ENCODE measurements around the gene SKP1.
"Not testable (repeated sequence)": the region's sequence is repeated elsewhere in the genome, so short reads cannot be mapped to it uniquely, and the experiment has no call there.

Gene SKP1

GRCh38 chr5:134176511-134177368 is at the start of gene SKP1:
TSS of gene SKP1 (minus strand) at chr5:134176950. CDS start at chr5:134174022, 2,928 bp downstream.
- peak; percentile 92 for DNase-seq (ENCODE audit: low spot score)

GRCh38 chr5:134225780-134226440 is 49.2 kb upstream of the SKP1 start, which contains the start of gene PPP2CA:
TSS of gene PPP2CA (minus strand) at chr5:134226073. CDS start at chr5:134225861, 212 bp downstream.
- peak; percentile 98 for DNase-seq (ENCODE audit: low spot score)

DNA sequence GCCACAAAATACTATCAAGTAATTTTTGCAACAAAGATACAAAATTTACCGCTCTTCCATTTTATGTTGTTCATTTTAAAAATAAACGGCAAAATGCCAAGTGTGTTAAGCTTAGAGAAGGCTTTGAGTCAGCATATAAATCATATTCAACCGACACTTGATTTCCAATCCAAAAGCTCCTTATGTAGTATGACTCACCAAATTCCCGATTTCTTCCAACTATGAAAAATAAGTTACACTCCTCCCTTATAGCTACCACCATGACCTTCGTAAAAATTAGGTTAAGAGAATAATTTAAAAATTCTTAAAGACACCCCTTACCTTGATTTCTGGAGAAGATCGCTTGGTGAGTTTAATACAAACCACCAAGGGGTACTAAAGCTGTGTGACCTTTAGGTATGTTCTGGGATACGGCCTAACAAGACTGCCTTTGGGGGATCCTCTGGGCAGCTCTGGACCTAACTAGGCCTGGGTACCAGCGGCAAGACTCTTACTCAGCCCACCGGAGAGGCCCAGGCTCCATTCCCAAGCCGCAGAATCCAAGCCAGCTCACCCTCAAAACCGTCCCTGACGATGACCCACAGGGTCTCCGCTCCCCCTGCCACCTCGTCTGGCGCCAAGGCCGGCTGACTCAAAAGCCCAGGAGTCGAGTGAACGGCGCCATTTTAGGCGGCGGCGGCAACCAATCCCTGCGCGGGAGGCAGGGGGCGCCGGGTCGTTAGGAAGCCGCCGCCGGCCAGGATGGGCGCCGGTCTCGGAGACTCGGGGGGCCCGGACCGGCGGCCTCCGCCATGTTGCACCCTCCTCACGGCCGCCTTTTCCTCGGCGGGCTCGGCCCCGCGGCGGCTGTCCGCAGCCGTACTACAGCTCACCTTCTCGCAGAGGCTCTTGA is 48.4 kb upstream of the SKP1 start:
- DNase-seq (ENCODE audit: low spot score), result peak; percentile 62

DNA sequence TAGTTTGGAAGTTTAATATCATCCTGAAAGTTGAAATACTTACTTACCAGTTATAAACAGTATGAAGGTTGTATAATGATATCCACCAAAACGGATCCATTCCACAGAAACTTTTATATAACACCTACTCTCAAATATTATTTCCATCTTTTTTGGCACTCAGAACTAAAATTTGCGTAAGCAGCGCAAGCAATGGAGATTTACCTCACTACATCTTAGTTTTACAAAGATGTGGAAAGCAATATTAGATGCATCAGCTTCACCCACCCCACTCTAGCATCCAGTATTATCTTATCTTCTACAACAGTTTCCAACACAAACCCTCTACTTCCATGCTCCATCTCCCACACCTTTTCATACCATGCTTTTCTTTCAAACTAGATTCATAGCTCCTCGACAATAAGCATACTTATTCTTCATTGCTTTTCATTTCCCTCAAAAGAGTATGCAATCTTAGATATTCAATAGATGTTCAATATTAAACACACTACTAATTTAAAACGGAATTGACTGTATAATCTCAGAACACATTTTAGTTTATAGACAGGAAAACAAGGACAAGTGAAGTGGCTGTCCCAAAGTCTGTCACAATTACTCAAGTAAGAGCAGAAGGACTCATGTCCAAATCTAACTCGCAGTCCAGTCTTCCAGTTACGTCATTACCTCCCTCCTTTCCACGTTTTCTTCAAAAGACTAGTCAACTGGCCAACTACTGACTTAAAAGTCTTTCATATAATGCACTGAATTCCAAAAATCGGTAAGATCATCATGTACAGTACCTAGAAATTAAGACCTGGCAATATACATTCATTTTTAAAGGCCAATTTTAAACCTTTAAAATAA is 46.9 kb upstream of the SKP1 start:
- no peak for DNase-seq (ENCODE audit: low spot score)

GRCh38 chr5:134221690-134222089 is 44.9 kb upstream of the SKP1 start:
- DNase-seq (ENCODE audit: low spot score), result not testable (repeated sequence)

DNA sequence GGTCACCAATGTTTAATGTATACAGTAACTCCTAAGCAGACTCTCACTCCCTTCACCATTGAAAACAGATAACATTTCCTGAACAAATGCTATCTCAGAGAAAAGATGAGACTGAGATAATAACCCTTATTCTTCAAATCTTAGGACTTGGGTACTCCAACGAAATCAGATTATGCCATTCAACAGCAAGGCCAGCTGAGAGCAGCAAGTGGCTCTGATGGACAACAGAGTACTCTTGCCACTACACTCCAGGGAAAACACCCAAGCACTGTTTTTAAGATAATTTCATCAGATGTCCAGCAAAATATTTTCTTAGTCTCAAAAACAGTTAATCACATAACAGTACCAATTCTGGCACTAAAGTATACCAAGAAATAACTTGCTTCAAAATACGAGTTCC is 39.0 kb upstream of the SKP1 start:
- DNase-seq (ENCODE audit: low spot score), result no peak

GRCh38 chr5:134211263-134212031 is 34.7 kb upstream of the SKP1 start:
- not testable (repeated sequence) for DNase-seq (ENCODE audit: low spot score)

- DNase-seq (ENCODE audit: low spot score), result no peak
Measured at GRCh38 chr5:134209477-134210245, 32.9 kb upstream of the SKP1 start.

DNA sequence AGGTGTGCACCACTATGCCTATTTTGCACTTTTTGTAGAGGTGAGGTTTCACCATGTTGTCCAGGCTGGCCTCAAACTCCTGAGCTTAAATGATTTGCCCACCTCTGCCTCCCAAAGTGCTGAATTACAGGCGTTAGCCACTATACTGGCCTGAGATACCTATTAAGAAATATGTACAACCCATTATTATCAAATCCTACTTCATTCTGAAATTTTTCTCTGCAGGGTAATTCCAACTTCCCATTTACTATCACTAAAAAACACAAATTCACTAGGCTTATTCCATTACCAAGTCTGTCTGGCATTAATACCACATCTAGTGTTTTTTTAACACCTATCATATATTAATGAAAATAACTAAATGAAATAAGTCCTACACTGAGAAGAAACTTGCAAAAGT is 30.9 kb upstream of the SKP1 start:
- DNase-seq (ENCODE audit: low spot score), result no peak

- DNase-seq (ENCODE audit: low spot score), result no peak
Measured at GRCh38 chr5:134206627-134207160, 29.9 kb upstream of the SKP1 start.

- no peak for DNase-seq (ENCODE audit: low spot score)
Measured at GRCh38 chr5:134204575-134204974, 27.8 kb upstream of the SKP1 start.

GRCh38 chr5:134203630-134204029 is 26.9 kb upstream of the SKP1 start:
- DNase-seq (ENCODE audit: low spot score), result no peak

- DNase-seq (ENCODE audit: low spot score), result no peak
Measured at GRCh38 chr5:134195666-134196065, 18.9 kb upstream of the SKP1 start.

DNA sequence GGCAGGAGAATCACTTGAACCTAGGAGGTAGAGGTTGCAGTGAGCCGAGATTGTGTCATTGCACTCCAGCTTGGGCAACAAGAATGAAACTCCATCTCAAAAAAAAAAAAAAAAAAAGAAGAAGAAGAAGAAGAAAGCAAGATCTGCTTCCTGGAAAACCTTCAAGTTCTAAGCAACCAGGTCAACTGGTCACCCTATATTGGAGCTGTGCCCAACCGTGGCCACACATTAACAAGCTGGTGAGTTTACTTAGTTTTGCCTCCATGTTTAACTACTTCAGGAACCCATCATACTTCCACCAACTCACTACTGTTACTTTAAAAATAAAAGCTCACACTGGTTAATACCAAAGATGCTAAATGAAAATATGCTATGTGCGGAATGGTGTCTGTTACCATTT is 12.3 kb upstream of the SKP1 start:
- no peak for DNase-seq (ENCODE audit: low spot score)

GRCh38 chr5:134188092-134188491 is 11.3 kb upstream of the SKP1 start:
- no peak for DNase-seq (ENCODE audit: low spot score)

GRCh38 chr5:134184155-134185135 is 7.7 kb upstream of the SKP1 start:
- peak; percentile 69 for DNase-seq (ENCODE audit: low spot score)

GRCh38 chr5:134183481-134183880 is 6.7 kb upstream of the SKP1 start:
- no peak for DNase-seq (ENCODE audit: low spot score)

DNA sequence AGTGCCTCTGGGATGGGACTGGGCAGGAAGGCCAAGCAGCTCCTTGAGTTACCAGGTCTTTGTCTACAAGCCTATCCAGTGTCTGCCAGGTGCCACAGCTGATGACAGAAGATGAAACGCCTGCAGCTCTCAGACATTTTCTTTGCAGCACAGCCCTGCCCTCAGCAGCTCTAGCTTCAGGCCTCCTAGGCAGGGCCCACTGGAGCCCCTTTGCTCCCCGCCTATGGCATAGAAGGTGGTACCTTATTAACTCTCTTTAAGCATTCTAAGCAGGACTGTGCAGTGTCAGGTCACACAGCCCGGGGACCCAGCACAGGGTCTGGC is 1.3 kb upstream of the SKP1 start:
- no peak for DNase-seq (ENCODE audit: low spot score)
